ENCODE measurements around the gene CYTL1.
"Not testable (repeated sequence)": the region's sequence is repeated elsewhere in the genome, so short reads cannot be mapped to it uniquely, and the experiment has no call there.

The CYTL1 gene

DNA sequence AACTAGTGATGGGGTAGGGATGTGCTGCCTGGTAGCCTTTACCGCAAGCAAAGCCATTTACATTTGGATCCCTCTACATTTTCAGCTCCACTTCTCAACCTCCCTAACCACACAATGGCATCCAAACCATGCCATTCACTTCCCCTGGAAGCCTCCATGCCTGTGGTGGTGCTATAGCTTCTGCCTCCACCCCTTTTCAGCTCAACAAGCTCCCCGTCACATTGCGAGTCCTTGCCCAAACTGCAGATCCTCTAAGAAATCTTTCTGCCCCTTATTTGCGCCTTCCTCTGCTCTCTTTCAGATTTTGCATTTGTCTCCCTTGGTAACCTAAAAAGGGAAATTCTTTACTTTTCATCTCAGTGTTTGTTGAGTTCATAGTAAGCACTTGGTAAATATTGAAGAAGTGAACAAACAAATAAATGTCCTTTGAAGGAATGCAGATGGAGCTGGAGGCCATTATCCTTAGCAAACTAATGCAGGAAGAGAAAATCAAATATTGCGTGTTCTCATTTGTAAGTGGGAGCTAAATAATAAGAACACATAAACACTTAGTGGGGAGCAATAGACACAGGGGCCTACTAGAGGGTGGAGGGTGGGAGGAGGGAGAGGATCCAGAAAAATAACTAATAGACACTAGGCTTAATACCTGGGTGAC is 6.9 kb downstream of the CYTL1 start:
- no peak overlapping the region for H3K9ac ChIP-seq (ENCODE audit: low read length)

DNA sequence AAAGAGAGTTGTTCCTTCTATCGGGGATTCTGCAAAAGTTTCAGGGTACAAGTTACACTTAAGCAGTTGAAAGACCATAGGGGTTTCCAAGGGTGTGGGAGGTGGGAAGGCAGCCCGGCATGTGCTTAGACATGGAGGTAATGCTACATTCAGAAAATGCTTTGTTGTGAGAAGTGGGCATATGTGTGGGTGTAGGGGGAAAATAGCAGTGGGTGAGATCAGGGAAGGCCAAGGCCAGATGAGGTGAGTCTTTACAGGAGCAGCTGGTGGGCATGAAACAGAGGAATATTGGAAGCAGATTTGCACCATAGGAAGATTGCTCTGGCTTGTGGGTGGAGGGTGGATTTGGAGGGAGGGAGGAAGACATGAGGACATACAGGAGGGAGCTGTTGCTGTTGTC is 8.3 kb downstream of the CYTL1 start:
- Histone ChIP-seq H3K9me3 (ENCODE audit: control insufficient read depth, low read length) (no peaks in the 10 kb centered on the region), H3K27me3 (ENCODE audit: control insufficient read depth, insufficient read depth, low read length) (no peaks in the 10 kb centered on the region), H3K4me3 (ENCODE audit: low read length) (no peak overlapping the region), H3K9ac (ENCODE audit: low read length) (no peak overlapping the region), H3K36me3 (ENCODE audit: control insufficient read depth, insufficient read depth, low read length) (no peaks in the 10 kb centered on the region), H3K4me1 (ENCODE audit: control insufficient read depth, insufficient read depth, low read length) (no peaks in the 10 kb centered on the region)

More for the DNA sequence above, 6.9 kb downstream of the CYTL1 start:
- no peaks in the 10 kb centered on the region for H3K4me1 ChIP-seq (ENCODE audit: control insufficient read depth, insufficient read depth, low read length)
- H3K9me3 ChIP-seq (ENCODE audit: control insufficient read depth, low read length) = no peaks in the 10 kb centered on the region
- no peak overlapping the region for H3K4me3 ChIP-seq (ENCODE audit: low read length)
- H3K27me3 ChIP-seq (ENCODE audit: control insufficient read depth, insufficient read depth, low read length) = peaks cover 11% of the 10 kb centered on the region
- H3K36me3 ChIP-seq (ENCODE audit: control insufficient read depth, insufficient read depth, low read length) = no peaks in the 10 kb centered on the region

DNA sequence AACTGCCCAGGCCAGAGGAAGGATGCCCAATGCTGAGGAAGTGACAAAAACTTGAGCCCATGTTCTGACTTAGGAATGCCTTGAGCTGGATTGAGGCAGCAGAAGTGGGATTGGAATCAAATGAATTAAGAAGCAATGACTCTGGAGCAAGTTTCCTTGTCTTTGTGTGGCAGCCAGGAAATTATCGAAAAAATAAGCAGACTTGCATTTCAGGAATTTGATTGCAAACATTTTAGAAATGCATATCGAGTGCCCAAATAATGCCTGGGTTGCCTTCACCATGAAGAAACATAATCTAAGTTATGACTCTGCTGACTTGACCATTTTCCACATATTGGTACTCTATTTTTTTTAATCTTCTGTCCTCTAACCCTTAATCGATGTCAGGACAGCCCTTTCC is 9.5 kb downstream of the CYTL1 start:
- H3K36me3 ChIP-seq (ENCODE audit: control insufficient read depth, insufficient read depth, low read length) = no peaks in the 10 kb centered on the region
- no peaks in the 10 kb centered on the region for H3K27me3 ChIP-seq (ENCODE audit: control insufficient read depth, insufficient read depth, low read length)
- no peak overlapping the region for H3K9ac ChIP-seq (ENCODE audit: low read length)
- no peaks in the 10 kb centered on the region for H3K4me1 ChIP-seq (ENCODE audit: control insufficient read depth, insufficient read depth, low read length)
- H3K4me3 ChIP-seq (ENCODE audit: low read length) = no peak overlapping the region
- no peaks in the 10 kb centered on the region for H3K9me3 ChIP-seq (ENCODE audit: control insufficient read depth, low read length)

DNA sequence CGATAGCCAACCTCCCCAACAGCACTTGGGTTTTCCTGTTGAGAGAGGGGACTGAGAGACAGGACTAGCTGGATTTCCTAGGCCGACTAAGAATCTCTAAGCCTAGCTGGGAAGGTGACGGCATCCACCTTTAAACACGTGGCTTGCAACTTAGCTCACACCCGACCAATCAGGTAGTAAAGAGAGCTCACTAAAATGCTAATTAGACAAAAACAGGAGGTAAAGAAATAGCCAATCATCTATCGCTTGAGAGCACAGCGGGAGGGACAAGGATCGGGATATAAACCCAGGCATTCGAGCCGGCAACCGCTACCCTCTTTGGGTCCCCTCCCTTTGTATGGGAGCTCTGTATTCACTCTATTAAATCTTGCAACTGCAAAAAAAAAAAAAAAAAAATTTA is 12.3 kb downstream of the CYTL1 start:
- not testable (repeated sequence) for H3K9me3 ChIP-seq (ENCODE audit: control insufficient read depth, low read length); H3K36me3 ChIP-seq (ENCODE audit: control insufficient read depth, insufficient read depth, low read length); H3K4me1 ChIP-seq (ENCODE audit: control insufficient read depth, insufficient read depth, low read length); H3K9ac ChIP-seq (ENCODE audit: low read length); H3K4me3 ChIP-seq (ENCODE audit: low read length); H3K27me3 ChIP-seq (ENCODE audit: control insufficient read depth, insufficient read depth, low read length)

DNA sequence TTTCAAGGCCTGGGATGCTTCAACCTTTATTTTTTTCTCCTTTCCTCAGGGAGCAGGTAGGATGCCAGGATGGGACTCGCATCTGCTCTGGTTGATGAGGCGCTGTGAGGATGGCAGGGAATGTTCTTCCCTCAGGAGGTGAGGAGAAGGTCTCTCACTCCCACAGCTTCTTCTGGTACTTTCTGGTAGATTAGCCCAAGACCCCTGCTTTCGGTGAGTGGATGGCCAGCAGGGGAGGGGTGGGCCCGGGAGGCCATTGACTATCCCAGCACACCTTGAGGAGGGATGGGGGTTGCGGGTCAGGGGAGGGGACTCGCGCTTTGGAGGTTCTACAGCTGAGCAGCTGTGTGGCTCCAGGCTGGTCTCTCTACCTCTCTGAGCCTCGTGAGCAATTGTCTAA is 14.8 kb downstream of the CYTL1 start:
- Histone ChIP-seq H3K4me1 (ENCODE audit: control insufficient read depth, insufficient read depth, low read length) (no peaks in the 10 kb centered on the region), H3K4me3 (ENCODE audit: low read length) (no peak overlapping the region), H3K9ac (ENCODE audit: low read length) (no peak overlapping the region), H3K36me3 (ENCODE audit: control insufficient read depth, insufficient read depth, low read length) (no peaks in the 10 kb centered on the region), H3K9me3 (ENCODE audit: control insufficient read depth, low read length) (no peaks in the 10 kb centered on the region), H3K27me3 (ENCODE audit: control insufficient read depth, insufficient read depth, low read length) (peaks cover 7% of the 10 kb centered on the region)

DNA sequence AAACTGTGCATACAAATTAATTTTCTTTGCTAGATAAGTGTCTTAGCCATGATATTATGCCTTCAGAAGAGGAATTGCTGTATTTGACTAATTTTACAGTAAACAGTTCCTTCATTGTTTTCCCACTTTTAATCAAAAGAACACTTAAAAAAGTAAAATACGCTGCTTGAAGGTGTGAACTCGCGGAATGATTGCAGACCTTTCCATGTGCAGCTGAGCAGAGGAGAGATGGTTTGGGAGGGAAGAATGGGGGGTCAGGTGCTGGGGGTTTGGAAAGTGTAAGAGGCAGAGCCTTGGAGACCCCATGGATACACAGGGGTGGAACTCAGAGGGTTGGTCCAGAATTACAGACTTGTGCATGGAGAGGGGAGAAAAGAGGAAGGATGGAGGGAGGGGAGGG is 15.3 kb downstream of the CYTL1 start:
- no peaks in the 10 kb centered on the region for H3K9me3 ChIP-seq (ENCODE audit: control insufficient read depth, low read length)
- H3K36me3 ChIP-seq (ENCODE audit: control insufficient read depth, insufficient read depth, low read length) = no peaks in the 10 kb centered on the region
- H3K27me3 ChIP-seq (ENCODE audit: control insufficient read depth, insufficient read depth, low read length) = peaks cover 7% of the 10 kb centered on the region
- no peaks in the 10 kb centered on the region for H3K4me1 ChIP-seq (ENCODE audit: control insufficient read depth, insufficient read depth, low read length)
- no peak overlapping the region for H3K9ac ChIP-seq (ENCODE audit: low read length)
- no peak overlapping the region for H3K4me3 ChIP-seq (ENCODE audit: low read length)

DNA sequence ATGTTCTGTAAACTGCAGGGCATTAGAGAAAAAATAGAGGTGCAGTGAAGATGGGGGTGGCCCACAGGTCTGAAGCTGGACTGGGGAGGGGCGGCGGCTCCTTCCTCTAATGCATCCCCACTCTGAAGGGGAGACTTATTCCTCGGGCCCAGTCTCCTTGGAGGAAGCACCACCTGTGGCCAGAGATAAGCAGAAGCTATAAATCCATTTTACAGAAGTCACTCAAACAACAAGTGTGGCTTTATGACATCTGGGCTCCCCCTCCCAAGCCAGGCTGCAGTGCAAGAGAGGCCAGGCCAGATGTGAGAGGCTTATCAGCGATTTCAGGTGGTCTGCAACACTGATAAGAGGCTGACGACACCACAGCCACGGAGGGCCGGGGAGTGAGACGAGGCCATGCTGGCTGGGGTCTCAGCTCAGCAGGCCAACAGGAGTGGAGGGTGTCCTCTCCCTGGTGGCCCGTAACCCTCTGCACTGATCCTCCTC is 15.8 kb downstream of the CYTL1 start:
- Histone ChIP-seq H3K27me3 (ENCODE audit: control insufficient read depth, insufficient read depth, low read length) (peaks cover 7% of the 10 kb centered on the region), H3K9me3 (ENCODE audit: control insufficient read depth, low read length) (no peaks in the 10 kb centered on the region), H3K36me3 (ENCODE audit: control insufficient read depth, insufficient read depth, low read length) (no peaks in the 10 kb centered on the region), H3K4me1 (ENCODE audit: control insufficient read depth, insufficient read depth, low read length) (no peaks in the 10 kb centered on the region), H3K4me3 (ENCODE audit: low read length) (no peak overlapping the region), H3K9ac (ENCODE audit: low read length) (no peak overlapping the region)

DNA sequence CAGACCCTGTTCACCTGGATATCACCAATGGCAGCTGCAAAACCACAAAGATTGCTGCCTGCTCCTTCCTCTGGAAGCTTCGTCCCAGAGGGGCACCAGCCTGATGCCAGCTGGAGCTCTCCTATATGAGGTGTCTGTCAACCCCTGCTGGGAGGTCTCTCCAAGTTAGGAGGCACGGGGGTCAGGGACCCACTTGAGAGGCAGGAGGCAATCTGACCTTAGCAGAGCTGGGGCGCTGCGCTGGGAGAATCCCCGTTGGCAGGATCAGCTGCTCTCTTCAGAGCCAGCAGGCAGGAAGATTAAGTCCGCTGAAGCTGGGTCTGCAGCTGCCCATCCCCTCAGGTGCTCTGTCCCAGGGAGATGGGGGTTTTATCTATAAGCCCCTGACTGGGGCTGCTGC is 17.6 kb downstream of the CYTL1 start:
- H3K9ac ChIP-seq (ENCODE audit: low read length); H3K4me1 ChIP-seq (ENCODE audit: control insufficient read depth, insufficient read depth, low read length); H3K9me3 ChIP-seq (ENCODE audit: control insufficient read depth, low read length); H3K4me3 ChIP-seq (ENCODE audit: low read length); H3K27me3 ChIP-seq (ENCODE audit: control insufficient read depth, insufficient read depth, low read length); H3K36me3 ChIP-seq (ENCODE audit: control insufficient read depth, insufficient read depth, low read length): not testable (repeated sequence)

DNA sequence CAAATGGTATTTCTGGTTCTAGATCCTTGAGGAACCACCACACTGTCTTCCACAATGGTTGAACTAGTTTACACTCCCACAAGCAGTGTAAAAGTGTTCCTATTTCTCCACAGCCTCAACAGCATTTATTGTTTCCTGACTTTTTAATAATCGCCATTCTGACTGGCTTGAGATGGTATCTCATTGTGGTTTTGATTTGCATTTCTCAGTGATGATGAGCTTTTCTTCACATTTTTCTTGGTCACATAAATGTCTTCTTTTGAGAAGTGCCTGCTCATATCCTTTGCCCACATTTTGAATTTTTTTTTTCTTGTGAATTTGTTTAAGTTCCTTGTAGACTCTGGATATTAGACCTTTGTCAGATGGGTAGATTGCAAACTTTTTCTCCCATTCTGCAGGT is 22.3 kb downstream of the CYTL1 start:
- H3K9ac ChIP-seq (ENCODE audit: low read length); H3K4me1 ChIP-seq (ENCODE audit: control insufficient read depth, insufficient read depth, low read length); H3K36me3 ChIP-seq (ENCODE audit: control insufficient read depth, insufficient read depth, low read length); H3K9me3 ChIP-seq (ENCODE audit: control insufficient read depth, low read length); H3K4me3 ChIP-seq (ENCODE audit: low read length): not testable (repeated sequence)
- peaks cover 16% of the 10 kb centered on the region for H3K27me3 ChIP-seq (ENCODE audit: control insufficient read depth, insufficient read depth, low read length)

DNA sequence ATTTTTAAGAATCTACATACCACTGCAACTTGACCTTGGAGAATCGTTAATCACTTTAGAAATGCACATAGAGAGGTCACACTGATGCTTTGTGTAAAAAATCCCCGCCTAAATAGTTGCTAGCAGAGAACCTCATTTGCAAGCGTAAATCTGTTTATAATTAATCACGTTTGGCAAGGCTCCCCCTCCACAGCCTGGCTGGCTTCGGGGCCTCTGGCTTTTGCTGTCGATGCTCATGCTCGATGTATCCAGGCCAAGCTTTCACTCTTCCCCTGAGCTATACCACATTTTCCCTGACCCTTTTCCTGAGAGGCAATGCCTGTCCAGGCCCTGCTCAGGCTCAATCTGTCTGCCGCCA is 23.4 kb downstream of the CYTL1 start:
- Histone ChIP-seq H3K9me3 (ENCODE audit: control insufficient read depth, low read length) (no peaks in the 10 kb centered on the region), H3K4me3 (ENCODE audit: low read length) (no peak overlapping the region), H3K36me3 (ENCODE audit: control insufficient read depth, insufficient read depth, low read length) (no peaks in the 10 kb centered on the region), H3K9ac (ENCODE audit: low read length) (no peak overlapping the region), H3K27me3 (ENCODE audit: control insufficient read depth, insufficient read depth, low read length) (peaks cover 16% of the 10 kb centered on the region), H3K4me1 (ENCODE audit: control insufficient read depth, insufficient read depth, low read length) (peaks cover 13% of the 10 kb centered on the region)

DNA sequence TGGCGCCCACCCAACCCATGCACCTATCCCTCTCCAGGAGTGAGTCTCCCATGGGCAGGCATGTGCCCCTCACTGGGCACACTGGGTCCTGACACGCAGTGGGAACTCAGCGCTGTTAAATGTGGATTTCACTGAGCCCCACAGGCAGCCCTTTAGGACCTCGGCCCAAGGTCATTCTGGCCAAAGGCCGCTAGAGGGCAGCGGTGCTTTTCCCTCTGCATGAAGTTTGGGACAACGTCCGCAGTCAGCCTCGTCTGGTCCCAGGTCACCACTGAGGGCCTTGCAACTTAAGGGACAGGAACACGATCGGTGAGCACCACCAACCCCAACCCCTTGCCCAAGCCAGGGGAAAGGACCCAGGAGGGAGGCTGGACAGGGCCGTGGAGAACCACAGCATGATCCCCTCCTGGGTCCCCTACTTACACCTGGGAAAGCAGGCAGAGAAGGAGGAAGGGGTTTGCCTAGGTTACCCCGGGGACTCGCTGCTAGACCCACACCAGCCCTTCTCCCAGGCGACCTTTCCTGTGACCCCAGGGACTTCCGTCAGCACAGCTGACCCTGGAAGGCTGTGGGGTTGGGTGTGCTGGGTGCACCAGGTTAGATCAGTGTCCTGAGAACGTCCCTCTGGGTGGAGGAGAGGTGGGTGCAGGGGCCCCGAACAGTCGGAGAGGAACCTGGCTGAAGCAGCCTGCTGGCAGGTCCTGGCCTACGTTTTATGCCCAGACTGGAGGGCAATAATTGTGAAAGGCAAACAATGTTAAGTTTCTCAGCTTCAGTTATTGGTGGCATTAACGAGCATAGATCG is 24.0 kb downstream of the CYTL1 start:
- Histone ChIP-seq H3K36me3 (ENCODE audit: control insufficient read depth, insufficient read depth, low read length) (no peaks in the 10 kb centered on the region), H3K9me3 (ENCODE audit: control insufficient read depth, low read length) (no peaks in the 10 kb centered on the region), H3K4me1 (ENCODE audit: control insufficient read depth, insufficient read depth, low read length) (peaks cover 13% of the 10 kb centered on the region), H3K9ac (ENCODE audit: low read length) (no peak overlapping the region), H3K27me3 (ENCODE audit: control insufficient read depth, insufficient read depth, low read length) (peaks cover 16% of the 10 kb centered on the region), H3K4me3 (ENCODE audit: low read length) (no peak overlapping the region)

DNA sequence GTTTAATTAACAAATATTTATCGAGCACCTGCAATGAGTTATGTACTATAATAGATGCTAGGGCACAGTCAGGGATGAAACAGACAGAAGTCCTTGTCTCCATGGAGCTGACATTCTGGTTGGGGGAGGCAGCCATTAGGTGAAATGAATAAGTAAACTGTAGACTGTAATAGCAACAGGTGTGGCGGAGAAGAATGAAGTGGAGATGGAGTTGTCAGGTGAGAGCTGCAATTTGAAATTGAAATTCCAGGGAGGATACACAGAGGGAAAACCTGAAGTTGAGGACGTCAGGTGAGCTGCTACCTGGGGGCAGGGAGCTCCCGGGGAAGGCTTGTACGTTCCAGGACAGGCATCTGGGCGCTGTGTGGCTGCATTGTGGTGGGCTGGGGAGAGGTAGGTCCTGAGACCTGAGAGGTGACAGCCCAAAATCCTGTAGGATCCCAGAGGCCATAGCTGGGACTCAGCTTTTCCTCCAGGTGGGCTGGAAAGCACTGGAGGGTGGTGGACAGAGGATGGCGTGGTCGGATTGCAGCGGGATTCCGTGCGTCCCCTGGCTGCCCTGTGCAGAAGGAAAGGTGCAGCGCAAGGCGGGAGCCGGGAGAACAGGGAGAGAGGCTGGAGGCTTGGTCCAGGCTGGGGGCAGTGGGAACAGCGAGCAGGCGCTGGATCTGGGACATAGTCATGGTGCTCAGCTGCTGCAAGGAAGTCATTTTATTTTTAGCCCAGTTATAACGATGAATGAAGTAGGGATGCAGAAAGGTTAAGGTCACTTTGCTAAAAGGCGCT is 24.8 kb downstream of the CYTL1 start:
- Histone ChIP-seq H3K27me3 (ENCODE audit: control insufficient read depth, insufficient read depth, low read length) (peaks cover 16% of the 10 kb centered on the region), H3K4me1 (ENCODE audit: control insufficient read depth, insufficient read depth, low read length) (peaks cover 13% of the 10 kb centered on the region), H3K4me3 (ENCODE audit: low read length) (no peak overlapping the region), H3K36me3 (ENCODE audit: control insufficient read depth, insufficient read depth, low read length) (no peaks in the 10 kb centered on the region), H3K9ac (ENCODE audit: low read length) (no peak overlapping the region), H3K9me3 (ENCODE audit: control insufficient read depth, low read length) (no peaks in the 10 kb centered on the region)

Measured in mucosa of stomach (tissue), 1 donor.